GM18511 (cell line): ENCODE results near the gene MAOB.
"Not testable (repeated sequence)": the region's sequence is repeated elsewhere in the genome, so short reads cannot be mapped to it uniquely, and the experiment has no call there.

Experiments used
- ATAC-seq: cut with Tn5 transposase; IDR thresholded peaks from one replicate; pipeline ENCODE4 v1.9.1; 2021; ENCODE audit warnings: mild to moderate bottlenecking, moderate library complexity; ENCODE audit not compliant: unreplicated experiment

MAOB gene

DNA sequence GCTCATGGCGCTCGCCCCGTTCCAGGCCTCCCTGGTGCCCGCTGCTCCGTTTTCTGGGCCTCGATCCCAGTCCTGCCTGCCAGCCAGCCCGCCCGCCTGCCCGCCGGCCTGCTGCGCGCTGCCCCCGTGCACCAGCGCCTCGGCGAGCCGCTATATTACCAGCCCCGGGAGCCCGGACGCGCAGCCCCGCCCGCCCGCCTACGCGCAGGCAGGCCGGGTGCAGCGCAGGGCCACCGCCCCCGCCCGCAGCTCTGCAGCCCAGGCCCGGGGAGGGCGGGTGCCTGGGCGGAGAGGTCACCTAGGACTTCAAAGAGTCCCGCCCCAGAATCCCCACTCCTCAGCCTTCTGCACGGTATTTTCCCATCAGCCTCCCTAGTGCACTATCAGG is at the start of gene MAOB:
Gene MAOB (minus strand): TSS at position 157 of the 388 bp plus-strand sequence. CDS start 151 bp downstream, at position 6.
- no peak for ATAC-seq

DNA sequence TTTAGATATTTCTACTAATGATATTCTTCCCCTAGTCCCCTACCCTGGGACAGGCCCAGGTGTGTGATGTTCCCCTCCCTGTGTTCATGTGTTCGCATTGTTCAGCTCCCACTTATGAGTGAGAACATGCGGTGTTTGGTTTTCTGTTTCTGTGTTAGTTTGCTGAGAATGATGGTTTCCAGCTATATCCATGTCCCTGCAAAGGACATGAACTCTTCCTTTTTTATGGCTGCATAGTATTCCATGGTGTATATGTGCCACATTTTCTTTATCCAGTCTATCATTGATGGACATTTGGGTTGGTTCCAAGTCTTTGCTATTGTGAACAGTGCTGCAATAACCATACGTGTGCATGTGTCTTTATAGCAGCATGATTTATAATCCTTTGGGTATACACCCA is 39.8 kb upstream of the MAOB start:
- ATAC-seq: not testable (repeated sequence)

- ATAC-seq: not testable (repeated sequence)
These were observed 28.5 kb upstream of the MAOB start for GRCh38 chrX:43910772-43911171.

DNA sequence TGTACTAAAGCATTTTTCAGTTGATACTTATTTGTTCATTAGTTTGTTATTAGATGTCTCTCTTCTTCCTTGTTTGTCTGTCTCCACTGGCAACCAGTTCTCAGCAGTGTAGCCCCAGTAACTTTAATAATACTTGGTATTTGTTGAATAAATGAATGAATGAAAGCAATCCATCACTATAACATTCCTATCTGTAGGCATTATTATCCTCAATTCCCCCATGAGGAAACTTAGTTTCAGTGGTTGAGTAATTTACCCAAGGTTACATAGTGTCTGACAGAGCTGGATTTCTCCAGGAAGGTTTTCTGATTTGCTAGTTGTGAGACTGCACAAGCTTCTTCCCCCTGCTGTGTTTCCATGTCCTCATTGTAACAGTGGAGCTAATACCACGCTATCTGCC is 27.8 kb upstream of the MAOB start:
- no peak for ATAC-seq

- no peak for ATAC-seq
These were observed 26.9 kb upstream of the MAOB start for GRCh38 chrX:43909141-43909540.

- ATAC-seq: no peak
These were observed 17.9 kb upstream of the MAOB start for GRCh38 chrX:43899878-43900815.

GRCh38 chrX:43898406-43899035 is 16.3 kb upstream of the MAOB start:
- ATAC-seq: no peak

DNA sequence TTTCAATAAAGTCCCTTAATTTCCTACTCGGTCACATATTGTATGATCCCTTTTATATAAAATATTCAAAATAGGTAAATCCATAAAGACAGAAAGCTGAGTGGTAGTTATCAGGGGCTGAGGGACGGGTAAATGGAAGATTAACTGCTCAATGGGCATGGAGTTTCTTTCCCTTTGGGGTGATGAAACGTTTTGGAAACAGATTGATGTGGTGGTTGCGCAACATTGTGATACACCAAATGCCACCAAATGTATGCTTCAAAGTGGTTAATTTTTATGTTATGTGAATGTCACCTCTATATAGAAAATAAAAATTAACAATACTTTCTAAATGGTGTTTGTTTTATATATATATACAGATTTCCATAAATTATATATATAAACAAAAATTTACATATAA is 15.0 kb upstream of the MAOB start:
- ATAC-seq: no peak

DNA sequence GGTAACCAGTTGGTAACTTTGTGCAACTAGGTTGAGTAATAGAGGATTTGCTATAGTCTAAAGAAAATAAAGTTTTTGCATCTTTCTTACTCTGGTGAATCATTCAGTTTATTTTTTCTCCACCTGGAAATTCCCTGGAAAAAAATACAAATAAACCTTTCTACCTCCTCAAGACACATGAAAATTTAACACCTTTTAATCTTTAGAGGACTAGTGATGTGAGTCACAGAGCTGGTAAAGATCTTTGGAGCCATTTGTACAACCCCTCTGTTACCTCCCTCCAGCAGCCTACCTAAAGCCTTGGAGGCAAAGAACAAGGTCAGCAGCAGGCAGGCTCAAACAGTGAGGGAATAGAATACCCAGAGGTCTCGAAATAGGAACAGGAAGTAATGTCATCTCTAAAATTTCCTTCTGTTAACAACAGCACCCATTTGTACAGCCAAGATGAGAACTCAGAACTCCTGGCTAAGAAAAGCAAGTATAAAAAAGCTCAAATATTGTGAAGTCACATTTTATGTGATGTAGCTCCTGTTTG is 10.2 kb upstream of the MAOB start:
- ATAC-seq: no peak

- no peak for ATAC-seq
These were observed 3.4 kb upstream of the MAOB start for GRCh38 chrX:43885617-43886016.

- ATAC-seq: no peak
These were observed 598 bp downstream of the MAOB start for GRCh38 chrX:43881410-43882293.

GRCh38 chrX:43880425-43880824 is 1.8 kb downstream of the MAOB start:
- ATAC-seq: no peak

DNA sequence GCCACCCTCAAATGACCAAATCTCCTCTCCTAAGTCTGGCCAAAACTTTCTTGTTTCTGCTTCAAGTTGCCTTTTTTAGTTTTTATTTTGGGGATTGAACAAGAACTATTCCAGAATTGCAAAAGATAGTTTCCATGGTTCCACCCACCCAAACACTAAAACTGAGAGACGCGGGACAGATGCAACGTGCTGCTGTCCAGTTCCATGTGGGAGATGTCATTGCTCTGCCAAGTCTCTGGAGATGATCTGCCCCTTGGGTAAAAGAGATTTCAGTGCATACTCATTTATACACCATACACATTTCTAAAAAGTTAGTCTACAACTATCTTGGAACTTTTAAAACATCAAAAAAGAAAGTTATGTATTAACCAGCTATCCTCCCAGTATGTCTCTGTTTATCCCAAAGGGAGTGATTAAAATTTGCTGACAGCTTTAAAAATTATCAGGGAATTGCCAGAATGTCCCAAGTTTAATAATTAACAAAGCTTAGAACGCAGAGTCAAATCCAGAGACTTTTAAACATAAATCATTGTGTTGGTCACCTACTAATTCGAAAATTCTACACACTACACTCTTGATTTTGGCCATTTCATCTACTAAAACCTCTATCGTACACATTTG is 3.2 kb downstream of the MAOB start:
- ATAC-seq: no peak

- ATAC-seq: no peak
These were observed 5.6 kb downstream of the MAOB start for GRCh38 chrX:43876680-43877079.

DNA sequence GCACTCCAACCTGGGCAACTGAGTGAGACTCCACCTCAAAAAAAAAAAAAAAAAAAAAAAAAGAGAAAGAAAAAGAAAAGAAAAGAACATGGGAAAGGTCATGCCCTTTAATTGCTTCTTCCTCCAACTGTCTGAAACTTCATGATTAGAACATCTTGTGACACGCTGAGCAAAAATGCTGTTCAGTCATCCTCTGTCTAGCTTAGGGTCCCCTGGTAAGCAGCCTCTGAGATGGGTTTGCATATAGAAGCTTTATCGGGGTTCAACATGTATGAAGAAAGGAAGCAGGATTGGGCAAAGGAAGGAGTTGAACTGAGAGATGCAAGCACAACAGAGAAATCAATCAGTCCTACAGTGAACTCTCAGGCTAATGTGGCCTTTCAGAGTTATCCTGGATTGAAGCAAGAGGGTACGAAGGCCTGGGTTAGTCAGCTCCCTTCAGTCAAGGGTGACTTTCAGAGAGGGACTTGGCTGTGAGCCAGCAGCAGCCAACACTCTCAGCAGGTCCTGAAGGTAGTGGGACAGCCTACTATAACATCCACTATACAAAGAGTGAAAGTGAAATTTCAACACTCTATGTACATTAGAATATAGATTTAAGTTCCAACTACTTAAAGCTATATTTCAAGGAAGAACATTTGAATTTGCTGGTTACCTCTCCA is 11.4 kb downstream of the MAOB start:
- ATAC-seq: no peak

DNA sequence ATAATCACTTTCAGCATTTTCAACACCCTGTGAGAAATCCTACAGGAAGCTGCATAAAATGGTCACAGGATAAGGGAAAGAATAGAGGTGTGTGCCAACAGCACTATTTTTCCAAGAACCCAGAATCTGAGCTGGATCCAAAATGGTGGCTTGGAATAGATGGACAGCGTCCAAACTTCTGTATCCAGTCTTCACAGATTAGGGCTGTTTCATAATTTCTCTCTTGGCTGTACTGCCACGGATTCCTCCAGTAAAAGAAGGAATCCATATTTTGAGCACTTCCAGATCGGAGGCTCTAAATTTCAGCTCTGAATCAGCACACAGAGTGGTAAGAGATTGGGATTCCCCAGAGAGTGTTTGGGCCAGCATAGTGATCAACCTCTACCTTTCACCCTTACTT is 12.2 kb downstream of the MAOB start:
- ATAC-seq: no peak

DNA sequence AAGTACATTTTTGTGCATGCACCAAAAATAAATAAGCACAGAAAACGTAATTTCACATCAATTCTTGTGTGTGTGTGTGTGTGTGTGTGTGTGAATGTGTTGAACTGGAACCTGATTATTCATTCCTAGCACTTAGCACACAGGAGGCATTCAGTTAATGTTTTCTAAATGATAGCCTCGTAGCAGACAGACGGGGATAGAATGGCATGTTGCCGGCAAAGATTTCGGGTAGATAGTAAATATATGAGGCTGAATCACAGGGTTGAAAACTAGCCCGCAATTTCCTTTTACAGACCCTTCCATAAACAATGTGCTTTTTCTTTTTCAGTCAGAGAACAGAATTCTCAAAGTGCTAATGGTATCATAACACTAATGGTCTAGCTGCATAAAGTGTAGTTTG is 13.5 kb downstream of the MAOB start:
- ATAC-seq: no peak

DNA sequence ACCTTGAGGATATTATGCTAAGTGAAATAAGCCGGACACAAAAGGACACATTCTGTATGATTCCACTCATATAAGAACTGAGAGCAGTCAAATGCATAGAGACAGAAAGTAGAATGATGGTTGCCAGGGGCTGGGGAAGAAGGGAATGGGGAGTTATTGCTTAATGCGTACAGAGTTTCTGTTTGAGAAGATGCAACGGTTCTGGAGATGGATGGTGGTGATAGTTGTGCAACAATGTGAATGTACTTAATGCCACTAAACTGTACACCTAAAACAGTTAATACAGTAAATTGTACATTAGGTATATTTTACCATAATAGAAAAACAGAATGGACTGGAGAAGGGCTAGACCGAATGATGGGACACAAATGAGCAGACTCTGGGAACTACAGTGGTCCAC is 15.8 kb downstream of the MAOB start:
- no peak for ATAC-seq

DNA sequence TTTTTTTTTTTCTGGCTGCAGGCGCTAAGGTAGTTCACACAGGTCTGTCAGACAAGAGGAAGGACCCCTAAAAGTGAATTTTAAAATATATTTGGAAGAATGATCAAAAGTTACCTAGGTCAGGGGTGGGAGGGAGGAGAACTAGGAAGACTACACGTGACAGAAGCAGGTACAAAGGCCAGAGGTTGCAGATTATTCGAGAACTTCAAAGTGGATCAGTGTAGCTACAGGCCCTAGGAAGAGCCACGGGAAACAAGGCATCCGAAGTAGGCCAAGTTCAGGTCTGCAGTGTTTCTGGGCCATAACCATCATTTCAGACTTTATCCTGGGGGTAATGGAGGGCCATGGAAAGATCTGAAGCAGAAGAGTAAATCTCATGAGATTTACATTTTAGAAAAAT is 16.5 kb downstream of the MAOB start:
- ATAC-seq: no peak

GRCh38 chrX:43862434-43862833 is 19.8 kb downstream of the MAOB start:
- no peak for ATAC-seq
